Natural killer cell (primary cell): ENCODE data around the gene TBC1D8B. TPM values are rescaled to one million over a fixed set of nuclear protein-coding genes. Genes with fewer than 3 reads are reported as not detected.

Experiments used
- ATAC-seq, 3 donors: fragments of 150-1000 bp in 2 of 3; fragments of 200-7000 bp in 1 of 3; cut with Tn5 transposase; 1 replicate in 1 of 3; 2 replicates in 2 of 3; pipeline ENCODE4 v1.10.0; 2021; ENCODE audit warnings: mild to moderate bottlenecking in 2 of 3, moderate library complexity in 2 of 3
- DNase-seq, 2 donors: peaks; one replicate each; pipeline versions ENCODE4 v3.0.0 to v3.0.0-alpha.2; 2013 to 2021; ENCODE audit warnings: mixed read lengths in 1 of 2
- H3K27ac ChIP-seq: one replicate; pipeline ENCODE4 v1.5.1; 2013; ENCODE audit warnings: mild to moderate bottlenecking, low read length
- H3K27me3 ChIP-seq: one replicate; pipeline ENCODE4 v1.6.1; 2013; ENCODE audit warnings: low read length; ENCODE audit not compliant: control insufficient read depth, insufficient read depth
- H3K36me3 ChIP-seq: one replicate; pipeline ENCODE4 v1.6.1; 2013; ENCODE audit warnings: low read length; ENCODE audit not compliant: control insufficient read depth, insufficient read depth
- H3K4me1 ChIP-seq: one replicate; pipeline ENCODE4 v1.6.1; 2013; ENCODE audit warnings: low read length; ENCODE audit not compliant: control insufficient read depth, insufficient read depth
- H3K4me3 ChIP-seq: one replicate; pipeline ENCODE4 v1.5.1; 2013; ENCODE audit warnings: low read length
- H3K9me3 ChIP-seq: one replicate; pipeline ENCODE4 v1.6.1; 2013; ENCODE audit warnings: low read length; ENCODE audit not compliant: control insufficient read depth, insufficient read depth
- H3K27ac Mint-ChIP-seq, 2 donors: one replicate each; pipeline ENCODE4 v1.8.0; 2022; ENCODE audit warnings: mild to moderate bottlenecking in 2 of 2, mixed read lengths in 2 of 2, moderate library complexity in 1 of 2
- H3K27me3 Mint-ChIP-seq, 2 donors: one replicate each; pipeline ENCODE4 v1.8.0; 2022; ENCODE audit warnings: low read depth in 2 of 2, mixed read lengths in 2 of 2
- H3K36me3 Mint-ChIP-seq: one replicate; pipeline ENCODE4 v1.8.0; 2022; ENCODE audit warnings: mixed read lengths
- H3K4me1 Mint-ChIP-seq, 2 donors: one replicate each; pipeline ENCODE4 v1.8.0; 2022; ENCODE audit warnings: mixed read lengths in 2 of 2
- H3K4me3 Mint-ChIP-seq: one replicate; pipeline ENCODE4 v1.8.0; 2022; ENCODE audit warnings: mild to moderate bottlenecking, moderate library complexity, mixed read lengths
- H3K9me3 Mint-ChIP-seq, 2 donors: one replicate each; pipeline ENCODE4 v1.8.0; 2022; ENCODE audit warnings: mixed read lengths in 2 of 2
- CTCF ChIP-seq: fragments of 200-600 bp; IDR thresholded peaks from one replicate; pipeline ENCODE4 v1.8.0; 2022; ENCODE audit warnings: antibody characterized with exemption
- WGBS: methylation state at CpG from one replicate; pipeline ENCODE4 v1.1.7; 2013; ENCODE audit warnings: missing lambda C conversion rate; ENCODE audit not compliant: insufficient coverage; 5-methylcytosine and 5-hydroxymethylcytosine counted together
- intact Hi-C: fragments of 100-400 bp; cut with micrococcal nuclease; formaldehyde crosslinking; loops from one replicate; pipeline ENCODE4 v1.14.2; 2022
- total RNA-seq, 4 donors: library from RNA; stranded (reverse); fragments of 120-200 nt in 1 of 4; gene quantifications; one replicate each; pipeline versions ENCODE4 v1.2.3 to v1.2.4, GENCODE V29; 2013 to 2022

The TBC1D8B gene
- total RNA-seq, 3 donors from 2014 or later (not counting 1 experiment from before 2014, with no cell fraction given) = 0.12 to 0.18 (median 0.13) TPM

GRCh38 chrX:106919932-106920452 is 117.5 kb downstream of the TBC1D8B start, which contains the start of gene CLDN2:
CLDN2 (plus strand) TSS chrX:106920402; CDS start chrX:106928229, 7,827 bp downstream.
- H3K4me1 ChIP-seq = peaks cover 6% of the 10 kb centered on the region
- no peaks in the 10 kb centered on the region for H3K27me3 ChIP-seq
- ATAC-seq = no peak
- no peaks in the 10 kb centered on the region for H3K9me3 ChIP-seq
- H3K27ac ChIP-seq = no peak within 1 kb of the TSS
- Mint-ChIP-seq H3K27ac (no peak within 1 kb of the TSS), H3K36me3 (no peaks in the 10 kb centered on the region), H3K4me3 (no peak within 1 kb of the TSS), H3K9me3 (no peaks in the 10 kb centered on the region), H3K27me3 (peaks cover 6 to 12% of the 10 kb centered on the region in 2 donors), H3K4me1 (peaks cover 8 to 9% of the 10 kb centered on the region in 2 donors)
- no peak within 1 kb of the TSS for H3K4me3 ChIP-seq
- 38% methylated on average over 2 of the region's 2 CpGs for WGBS
- no peaks in the 10 kb centered on the region for H3K36me3 ChIP-seq
- DNase-seq = no peak
- intact Hi-C loops = no loop called here
- TF ChIP-seq CTCF = no peak

GRCh38 chrX:106921637-106922036 is 119.2 kb downstream of the TBC1D8B start:
- H3K36me3 ChIP-seq = no peaks in the 10 kb centered on the region
- peaks cover 0 to 3% of the 10 kb centered on the region in 2 donors for H3K27me3 Mint-ChIP-seq
- H3K4me1 Mint-ChIP-seq = peaks cover 8 to 9% of the 10 kb centered on the region in 2 donors
- no peak for TF ChIP-seq CTCF
- intact Hi-C loops = no loop called here
- no peak for ATAC-seq
- no peaks in the 10 kb centered on the region for H3K36me3 Mint-ChIP-seq
- H3K27me3 ChIP-seq = no peaks in the 10 kb centered on the region
- 90% methylated on average over 1 of the region's 2 CpGs for WGBS
- H3K4me3 Mint-ChIP-seq = no peak overlapping the region
- no peak overlapping the region for H3K27ac ChIP-seq
- no peaks in the 10 kb centered on the region for H3K9me3 Mint-ChIP-seq
- no peak for DNase-seq
- H3K9me3 ChIP-seq = no peaks in the 10 kb centered on the region
- no peak overlapping the region for H3K27ac Mint-ChIP-seq
- no peak overlapping the region for H3K4me3 ChIP-seq
- peaks cover 6% of the 10 kb centered on the region for H3K4me1 ChIP-seq

Other genes with a start within 250 kb of the TBC1D8B start
- 1 to 10 TPM; 4.6 to 7.5 (median 7.2) TPM for gene RADX, start 190.7 kb upstream of the TBC1D8B start, total RNA-seq
- not detected for gene RNF128, start 76.0 kb upstream of the TBC1D8B start, total RNA-seq
- not detected for gene RIPPLY1, start 100.7 kb downstream of the TBC1D8B start, total RNA-seq
- not detected for gene CLDN2, start 117.7 kb downstream of the TBC1D8B start, total RNA-seq
- gene MORC4, start 197.5 kb downstream of the TBC1D8B start, total RNA-seq = 1 to 10 TPM; 2.5 to 3.6 (median 3.0) TPM